Caco-2 (cell line): ENCODE data around the gene RFX3. TPM values are rescaled to one million over a fixed set of nuclear protein-coding genes. Genes with fewer than 3 reads are reported as not detected.

Source experiments
- BruUV-seq: library from RNA; stranded (reverse); fragments of 400-500 nt; replicated peaks from 2 replicates; lab custom pipeline; 2021; lab: Mats Ljungman, UMichigan
- CTCF ChIA-PET: fragments of 300-600 bp; sonication (Branson Sonifier 250); formaldehyde crosslinking; loops from one replicate; lab custom pipeline; 2022; ENCODE audit warnings: antibody characterized with exemption; lab: Charles Lee
- POLR2A ChIA-PET: fragments of 300-600 bp; sonication (Branson Sonifier 250); formaldehyde crosslinking; loops from one replicate; lab custom pipeline; 2022; ENCODE audit warnings: antibody characterized with exemption; lab: Charles Lee
- DNase-seq, 2 experiments: peaks; one replicate each; pipeline versions ENCODE4 v3.0.0 to v3.0.0-alpha.2; 2020 to 2022
- H3K27me3 ChIP-seq: replicated peaks from 2 replicates; pipeline ENCODE4 v1.6.0; 2011; ENCODE audit warnings: low read length; ENCODE audit not compliant: control insufficient read depth, insufficient read depth
- H3K36me3 ChIP-seq: 2 replicates; pipeline ENCODE4 v1.5.1; 2011; ENCODE audit warnings: low read length; ENCODE audit not compliant: control insufficient read depth, insufficient read depth
- H3K4me1 ChIP-seq: fragments of 250-450 bp; sonication (Bioruptor Pico); 2 replicates; pipeline ENCODE4 v1.5.1; 2020; ENCODE audit warnings: mild to moderate bottlenecking
- H3K4me3 ChIP-seq: 2 replicates; pipeline ENCODE4 v1.5.1; 2011; ENCODE audit warnings: low read depth, mild to moderate bottlenecking, control low read depth, low read length
- H3K9me3 ChIP-seq: fragments of 250-450 bp; sonication (Bioruptor Pico); 2 replicates; pipeline ENCODE4 v1.5.1; 2020; ENCODE audit warnings: mild to moderate bottlenecking, moderate library complexity
- H3K27ac Mint-ChIP-seq: one replicate; pipeline ENCODE4 v1.8.0; 2022; ENCODE audit warnings: mixed read lengths; ENCODE audit not compliant: unreplicated experiment
- H3K27me3 Mint-ChIP-seq: one replicate; pipeline ENCODE4 v1.8.0; 2022; ENCODE audit warnings: mixed read lengths; ENCODE audit not compliant: insufficient read depth, unreplicated experiment
- H3K36me3 Mint-ChIP-seq: one replicate; pipeline ENCODE4 v1.8.0; 2022; ENCODE audit warnings: mild to moderate bottlenecking, mixed read lengths; ENCODE audit not compliant: insufficient read depth, unreplicated experiment
- H3K4me1 Mint-ChIP-seq: one replicate; pipeline ENCODE4 v1.8.0; 2022; ENCODE audit warnings: low read depth, mixed read lengths; ENCODE audit not compliant: unreplicated experiment
- H3K4me3 Mint-ChIP-seq: one replicate; pipeline ENCODE4 v1.8.0; 2022; ENCODE audit warnings: mild to moderate bottlenecking, moderate library complexity, mixed read lengths; ENCODE audit not compliant: unreplicated experiment
- H3K9me3 Mint-ChIP-seq: one replicate; pipeline ENCODE4 v1.8.0; 2022; ENCODE audit warnings: mixed read lengths; ENCODE audit not compliant: unreplicated experiment
- intact Hi-C: fragments of 100-400 bp; cut with micrococcal nuclease; formaldehyde crosslinking; loops from one replicate; pipeline ENCODE4 v1.10.0; 2022; ENCODE audit not compliant: unreplicated experiment
- total RNA-seq: library from RNA; stranded (reverse); gene quantifications from 2 replicates; pipeline ENCODE4 v1.2.3, GENCODE V29; 2022
- TF ChIP-seq, protein P1 (sequence below), 2 experiments: fragments of 200-600 bp in 1 of 2; IDR thresholded peaks; 1 replicate in 1 of 2; 2 replicates in 1 of 2; pipeline versions ENCODE4 v1.5.1 to v1.8.0; 2011 to 2022; ENCODE audit warnings: antibody characterized with exemption in 1 of 2, control low read depth in 1 of 2, inconsistent platforms in 1 of 2, low read depth in 1 of 2, low read length in 1 of 2, mild to moderate bottlenecking in 1 of 2, moderate library complexity in 1 of 2; ENCODE audit not compliant: insufficient read depth in 1 of 2, severe bottlenecking in 1 of 2, unreplicated experiment in 1 of 2

RFX3 gene
- total RNA-seq, 1 experiment from 2014 or later, result 4.2 TPM

- no peak overlapping the region for H3K4me3 ChIP-seq
- no peak overlapping the region for H3K4me3 Mint-ChIP-seq
- H3K36me3 ChIP-seq, result no peaks in the 10 kb centered on the region
- POLR2A ChIA-PET, result no interaction called here
- H3K27me3 Mint-ChIP-seq, result no peaks in the 10 kb centered on the region
- CTCF ChIA-PET, result no interaction called here
- intact Hi-C loops, result no loop called here
- TF ChIP-seq, protein P1, sequence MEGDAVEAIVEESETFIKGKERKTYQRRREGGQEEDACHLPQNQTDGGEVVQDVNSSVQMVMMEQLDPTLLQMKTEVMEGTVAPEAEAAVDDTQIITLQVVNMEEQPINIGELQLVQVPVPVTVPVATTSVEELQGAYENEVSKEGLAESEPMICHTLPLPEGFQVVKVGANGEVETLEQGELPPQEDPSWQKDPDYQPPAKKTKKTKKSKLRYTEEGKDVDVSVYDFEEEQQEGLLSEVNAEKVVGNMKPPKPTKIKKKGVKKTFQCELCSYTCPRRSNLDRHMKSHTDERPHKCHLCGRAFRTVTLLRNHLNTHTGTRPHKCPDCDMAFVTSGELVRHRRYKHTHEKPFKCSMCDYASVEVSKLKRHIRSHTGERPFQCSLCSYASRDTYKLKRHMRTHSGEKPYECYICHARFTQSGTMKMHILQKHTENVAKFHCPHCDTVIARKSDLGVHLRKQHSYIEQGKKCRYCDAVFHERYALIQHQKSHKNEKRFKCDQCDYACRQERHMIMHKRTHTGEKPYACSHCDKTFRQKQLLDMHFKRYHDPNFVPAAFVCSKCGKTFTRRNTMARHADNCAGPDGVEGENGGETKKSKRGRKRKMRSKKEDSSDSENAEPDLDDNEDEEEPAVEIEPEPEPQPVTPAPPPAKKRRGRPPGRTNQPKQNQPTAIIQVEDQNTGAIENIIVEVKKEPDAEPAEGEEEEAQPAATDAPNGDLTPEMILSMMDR (IDR thresholded peaks at IDR 0.05; ENCODE audit: insufficient read depth in 1 of 2, low read depth in 1 of 2, low read length in 1 of 2, severe bottlenecking in 1 of 2, unreplicated experiment in 1 of 2), result no peak
- no peak for DNase-seq
- H3K27me3 ChIP-seq, result no peaks in the 10 kb centered on the region
- no peaks in the 10 kb centered on the region for H3K9me3 ChIP-seq
- no TSS peak for BruUV-seq
- H3K4me1 Mint-ChIP-seq, result no peaks in the 10 kb centered on the region
- no peaks in the 10 kb centered on the region for H3K36me3 Mint-ChIP-seq
- H3K27ac Mint-ChIP-seq, result no peak overlapping the region
- no peaks in the 10 kb centered on the region for H3K4me1 ChIP-seq
- no peaks in the 10 kb centered on the region for H3K9me3 Mint-ChIP-seq
Measured at GRCh38 chr9:3464033-3464638, 61.7 kb downstream of the RFX3 start.

- Mint-ChIP-seq H3K9me3 (no peaks in the 10 kb centered on the region), H3K4me1 (no peaks in the 10 kb centered on the region), H3K36me3 (no peaks in the 10 kb centered on the region), H3K4me3 (no peak overlapping the region), H3K27me3 (no peaks in the 10 kb centered on the region), H3K27ac (no peak overlapping the region)
- H3K4me1 ChIP-seq, result no peaks in the 10 kb centered on the region
- ChIA-PET CTCF (no interaction called here), POLR2A (no interaction called here)
- no peak for DNase-seq
- H3K36me3 ChIP-seq, result no peaks in the 10 kb centered on the region
- no peaks in the 10 kb centered on the region for H3K9me3 ChIP-seq
- H3K4me3 ChIP-seq, result no peak overlapping the region
- no TSS peak for BruUV-seq
- intact Hi-C loops, result no loop called here
- H3K27me3 ChIP-seq, result no peaks in the 10 kb centered on the region
- TF ChIP-seq, protein P1 (IDR thresholded peaks at IDR 0.05; ENCODE audit: insufficient read depth in 1 of 2, low read depth in 1 of 2, low read length in 1 of 2, severe bottlenecking in 1 of 2, unreplicated experiment in 1 of 2), result no peak
Measured at GRCh38 chr9:3458806-3459475, 66.9 kb downstream of the RFX3 start.

DNA sequence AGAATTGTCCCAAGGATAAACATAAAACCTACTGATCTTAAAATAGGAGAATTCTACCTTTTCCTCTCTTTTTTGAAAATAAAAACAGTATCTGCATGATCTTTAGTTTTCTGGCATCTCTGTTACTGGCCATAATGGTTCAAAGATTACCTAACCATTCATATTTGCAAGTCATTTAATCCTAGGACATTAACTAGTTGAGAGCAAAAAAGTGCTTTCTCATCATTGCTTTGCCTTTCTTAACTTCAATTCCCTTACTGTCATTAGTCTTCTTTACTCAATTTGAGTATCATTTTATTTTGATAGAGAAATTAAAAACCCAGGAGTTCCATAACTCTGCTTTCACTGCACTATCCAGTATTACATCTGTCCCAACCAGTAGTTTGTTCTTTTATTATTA is 68.6 kb downstream of the RFX3 start:
- H3K27me3 Mint-ChIP-seq, result no peaks in the 10 kb centered on the region

More for the DNA sequence above, 68.6 kb downstream of the RFX3 start:
- intact Hi-C loops, result no loop called here
- ChIA-PET CTCF (no interaction called here), POLR2A (no interaction called here)
- no TSS peak for BruUV-seq
- Mint-ChIP-seq H3K27ac (no peak overlapping the region), H3K4me3 (no peak overlapping the region), H3K9me3 (no peaks in the 10 kb centered on the region), H3K4me1 (no peaks in the 10 kb centered on the region), H3K36me3 (no peaks in the 10 kb centered on the region)
- no peaks in the 10 kb centered on the region for H3K4me1 ChIP-seq
- no peak for DNase-seq
- TF ChIP-seq, protein P1 (IDR thresholded peaks at IDR 0.05; ENCODE audit: insufficient read depth in 1 of 2, low read depth in 1 of 2, low read length in 1 of 2, severe bottlenecking in 1 of 2, unreplicated experiment in 1 of 2), result no peak
- no peaks in the 10 kb centered on the region for H3K27me3 ChIP-seq
- no peak overlapping the region for H3K4me3 ChIP-seq
- no peaks in the 10 kb centered on the region for H3K36me3 ChIP-seq
- H3K9me3 ChIP-seq, result no peaks in the 10 kb centered on the region
